GM15510 (cell line): ENCODE data around the gene STT3B.

Experiments
- POLR2A ChIP-seq: IDR thresholded peaks from 3 replicates; pipeline ENCODE4 v1.6.1; 2011; ENCODE audit warnings: borderline replicate concordance; ENCODE audit not compliant: insufficient read length; ENCODE audit errors: extremely low read depth

STT3B gene

DNA sequence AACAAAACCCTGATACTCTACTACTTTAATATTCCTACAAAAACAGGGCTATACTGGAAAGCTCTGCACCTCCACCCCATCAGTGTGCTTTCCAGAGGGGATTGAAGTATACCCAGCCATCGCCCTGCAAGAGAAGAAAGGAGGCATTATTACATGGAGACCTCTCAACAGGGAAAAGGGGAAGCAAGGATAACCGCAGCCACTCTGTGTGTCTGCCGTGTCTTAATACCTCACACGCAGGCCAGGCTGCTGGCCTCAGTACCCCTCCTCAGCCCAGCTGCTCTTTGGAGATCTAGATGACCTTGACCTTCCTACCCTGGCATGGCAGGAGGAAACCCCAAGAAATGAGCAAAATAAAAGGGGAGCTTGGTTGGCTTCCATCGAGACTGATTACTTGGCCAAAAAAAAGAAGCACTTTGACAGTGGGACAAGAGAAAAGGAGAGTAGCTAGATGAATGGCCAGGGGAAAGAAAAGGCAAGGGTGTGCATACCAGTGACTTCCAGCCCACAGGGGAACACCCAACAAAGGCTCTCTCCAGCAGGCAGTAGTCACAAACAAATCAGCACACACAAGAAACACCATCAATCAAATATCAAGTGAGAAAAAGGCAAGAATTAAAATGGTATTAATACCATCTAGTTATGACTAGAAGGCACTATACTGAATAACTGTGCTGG lies 129.4 kb downstream of the STT3B start:
- no peak for TF ChIP-seq POLR2A

DNA sequence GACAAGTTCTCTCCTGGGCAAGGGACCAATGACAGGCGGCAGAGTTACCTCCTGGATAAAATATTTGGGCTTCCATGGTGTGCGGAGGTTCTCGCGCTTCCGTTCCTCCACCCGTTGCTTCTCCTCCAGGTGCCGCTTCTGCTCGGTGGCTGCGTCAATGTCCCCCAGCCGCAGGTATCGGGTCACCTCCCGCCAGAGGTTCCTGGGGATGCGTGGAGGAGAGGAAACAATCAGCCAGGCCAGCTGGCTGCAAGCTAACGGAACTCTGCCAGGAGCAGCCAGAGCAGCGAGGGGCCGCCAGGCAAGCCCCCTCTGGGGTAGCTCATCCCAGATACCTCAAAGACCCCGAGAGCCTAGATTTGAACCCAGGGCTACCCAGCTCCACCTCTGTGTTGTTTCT lies 131.3 kb downstream of the STT3B start:
- no peak for TF ChIP-seq POLR2A

DNA sequence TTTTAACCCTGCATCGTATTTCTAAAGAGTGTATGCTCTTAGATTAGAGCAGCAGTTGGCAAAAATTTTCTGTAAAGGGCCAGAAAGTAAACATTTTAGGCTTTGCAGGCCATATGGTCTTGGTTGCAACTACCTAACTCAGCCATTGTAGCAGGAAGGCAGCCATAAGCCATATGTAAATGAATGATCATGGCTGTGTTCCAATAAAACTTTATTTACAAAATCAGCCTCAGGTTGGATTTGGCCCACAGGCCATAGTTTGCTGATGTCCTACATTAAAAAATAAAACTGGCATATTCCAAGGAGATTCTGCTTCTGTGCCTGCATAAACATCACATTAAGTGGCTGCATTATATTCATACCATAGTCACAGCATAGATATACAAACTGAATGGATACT lies 134.9 kb downstream of the STT3B start:
- no peak for TF ChIP-seq POLR2A

DNA sequence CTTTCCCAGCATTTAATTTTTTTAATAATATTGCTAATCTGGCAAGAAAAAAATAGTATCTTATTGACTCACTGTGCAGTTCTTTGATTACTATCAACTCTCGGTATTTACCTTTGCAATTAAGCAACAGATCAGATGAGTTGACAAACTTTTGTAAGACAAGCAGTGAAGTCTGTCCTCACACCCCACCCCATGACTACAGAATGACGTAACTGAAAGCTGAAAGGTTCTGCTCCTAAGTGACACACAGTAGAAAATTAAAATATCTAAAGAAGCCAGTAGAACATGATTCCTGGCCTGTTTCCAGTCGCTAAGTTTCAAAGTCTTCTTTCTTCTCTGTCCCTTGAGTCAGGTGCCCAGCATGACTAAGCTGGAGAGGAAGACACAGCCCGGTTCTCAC lies 135.5 kb downstream of the STT3B start:
- no peak for TF ChIP-seq POLR2A

DNA sequence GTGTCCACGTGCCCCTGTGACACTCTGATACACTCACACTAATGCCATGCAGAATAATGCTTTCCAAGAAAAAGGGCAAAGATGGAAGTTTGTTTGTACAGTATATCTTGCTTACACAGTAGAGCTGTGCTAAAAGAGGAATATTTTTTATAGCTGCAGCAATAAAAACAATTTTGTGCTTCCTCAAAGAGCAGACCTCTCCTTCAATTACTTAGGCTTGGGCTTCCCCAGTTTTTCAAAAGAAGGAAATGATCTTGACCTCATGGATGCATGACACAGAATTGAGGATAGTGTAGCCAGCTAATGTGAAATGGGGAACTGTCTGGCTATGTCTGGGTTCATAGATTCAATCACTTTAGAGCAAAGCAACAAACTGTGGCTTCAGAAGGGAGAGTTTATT lies 137.4 kb downstream of the STT3B start:
- TF ChIP-seq POLR2A: no peak

DNA sequence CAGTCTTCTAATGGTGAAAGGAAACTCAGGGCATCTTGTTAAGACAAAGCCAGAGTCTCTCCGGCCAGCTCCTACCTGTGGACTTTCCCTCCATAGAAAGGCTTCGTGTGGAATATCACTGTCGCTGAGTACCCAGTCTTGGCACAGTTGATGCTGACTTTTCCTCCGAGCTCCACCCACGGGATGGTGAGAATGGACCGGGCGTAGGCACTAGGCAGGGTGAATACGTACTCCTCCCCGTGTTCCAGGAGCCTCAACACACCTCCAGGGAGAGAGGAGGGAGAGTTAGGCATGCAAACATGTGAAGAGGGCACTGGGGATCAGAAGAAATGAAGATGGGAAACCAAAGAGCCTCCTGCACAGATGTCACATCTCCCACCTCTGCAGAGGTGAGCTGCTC lies 138.0 kb downstream of the STT3B start:
- TF ChIP-seq POLR2A: no peak

DNA sequence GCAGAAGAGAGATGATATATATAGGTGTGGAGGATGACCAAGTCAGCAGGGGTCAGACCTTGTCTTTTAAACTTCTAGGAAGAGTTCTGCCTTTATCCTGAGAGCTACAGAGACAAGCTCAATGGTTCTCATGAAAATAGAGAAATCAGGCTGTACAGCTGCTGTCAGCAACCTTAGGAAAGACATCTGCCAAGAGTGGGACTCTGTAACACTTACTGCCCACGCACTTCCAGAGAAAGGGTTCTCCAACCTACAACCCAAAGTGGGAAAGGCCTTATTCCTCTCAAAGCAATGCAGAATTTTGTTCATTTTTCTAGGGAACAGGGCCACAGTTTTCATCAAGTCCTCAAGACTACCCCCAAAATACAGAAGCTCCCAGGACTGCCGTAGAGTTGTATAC lies 138.7 kb downstream of the STT3B start:
- TF ChIP-seq POLR2A: no peak

DNA sequence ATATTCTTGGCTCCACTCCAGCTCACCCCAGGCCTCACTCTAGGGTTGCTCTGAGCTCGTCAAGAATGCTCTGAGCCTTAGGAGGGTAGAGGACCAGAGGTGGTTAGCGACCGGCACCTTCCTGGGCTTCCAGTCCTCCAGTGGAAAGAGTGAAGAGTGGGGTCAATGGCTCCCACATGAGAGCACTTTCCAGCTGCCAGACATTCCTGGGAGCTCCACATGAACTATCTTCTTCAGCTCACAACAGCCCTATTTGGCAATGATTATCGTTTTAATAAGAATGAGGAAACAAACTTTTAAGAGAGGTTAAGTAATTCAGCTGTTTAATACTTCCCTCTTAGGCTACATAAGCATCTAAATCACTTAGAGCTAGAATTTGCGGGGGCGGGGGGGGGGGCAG lies 139.3 kb downstream of the STT3B start:
- TF ChIP-seq POLR2A: no peak

DNA sequence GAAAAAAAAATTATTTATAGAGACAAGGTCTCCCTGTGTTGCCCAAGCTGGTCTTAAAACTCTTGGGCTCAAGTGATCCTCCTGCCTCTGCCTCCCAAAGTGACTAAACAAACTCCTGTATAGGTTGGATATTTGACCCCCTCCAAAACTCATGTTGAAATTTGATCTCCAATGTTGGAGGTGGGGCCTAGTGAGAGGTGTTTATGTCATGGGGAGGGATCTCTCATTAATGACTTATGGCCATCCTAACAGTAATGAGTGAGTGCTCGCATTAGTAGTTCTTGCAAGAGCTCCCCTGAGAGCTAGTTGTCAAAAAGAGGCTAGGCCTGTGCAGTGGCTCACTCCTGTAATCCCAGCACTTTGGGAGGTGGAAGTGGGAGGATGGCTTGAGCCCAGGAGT lies 141.2 kb downstream of the STT3B start:
- no peak for TF ChIP-seq POLR2A

DNA sequence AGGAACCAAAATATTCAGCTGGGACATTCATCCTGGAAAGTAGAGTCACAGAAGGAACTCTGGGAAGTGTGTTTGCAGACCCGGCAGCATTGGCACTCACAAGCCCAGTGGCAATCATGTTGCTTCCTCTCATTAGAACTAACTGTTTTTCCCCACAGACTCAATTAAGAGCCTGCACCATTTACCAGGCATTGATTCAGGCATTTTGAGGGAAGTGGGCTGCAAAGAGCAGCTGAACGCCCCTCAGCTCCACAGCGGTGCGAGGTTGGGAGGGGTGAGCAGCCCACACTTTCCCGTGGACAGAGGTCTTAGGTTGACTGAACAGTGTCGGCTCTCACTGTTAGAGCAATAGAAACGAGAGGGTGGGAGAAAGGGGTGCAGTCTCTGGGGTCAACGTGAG lies 143.8 kb downstream of the STT3B start:
- TF ChIP-seq POLR2A: no peak

DNA sequence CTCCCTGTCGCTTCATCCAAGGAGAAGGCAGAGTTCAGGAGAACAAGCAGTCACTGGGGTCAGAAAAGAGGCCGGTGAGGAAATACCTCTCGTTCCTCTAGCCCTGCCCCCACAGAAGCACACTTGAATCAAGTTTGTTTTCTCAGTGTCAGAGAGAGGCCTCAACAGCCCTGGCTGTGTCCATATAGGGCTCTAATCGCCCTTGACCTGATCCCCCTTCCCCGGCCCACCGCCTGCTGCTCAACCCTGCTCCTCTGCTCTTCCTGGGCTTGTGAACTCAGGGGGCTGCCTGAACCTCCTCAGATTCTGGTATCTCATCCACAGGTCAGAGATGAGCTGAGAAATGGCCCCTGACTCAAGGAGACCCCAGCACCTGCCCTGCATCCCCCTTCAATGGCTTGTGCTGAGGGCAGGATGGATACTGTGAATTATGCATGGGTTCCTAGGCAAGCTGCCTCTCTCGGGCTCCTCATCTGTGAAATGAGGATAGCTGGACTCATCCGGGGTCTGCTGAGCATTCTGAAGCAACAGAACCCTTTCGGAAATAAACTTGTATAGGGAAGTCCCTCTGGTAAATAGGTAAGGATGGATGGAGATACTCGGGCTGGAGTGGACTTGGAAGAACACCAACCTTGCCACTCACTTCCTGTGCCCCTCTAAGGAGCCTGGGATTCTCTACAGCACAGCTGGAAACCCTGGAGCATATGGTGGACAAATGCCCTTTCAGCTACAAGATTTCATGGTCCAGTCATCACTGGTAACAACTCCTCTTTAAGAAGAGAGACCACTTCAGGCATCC lies 147.5 kb downstream of the STT3B start:
- TF ChIP-seq POLR2A: no peak
